Inflammatory macrophage (primary cell): ENCODE data around the gene GPR156.
A peak's percentile ranks its signal among the peaks of the same experiment; 100 is the strongest.
"Not testable (repeated sequence)": the region's sequence is repeated elsewhere in the genome, so short reads cannot be mapped to it uniquely, and the experiment has no call there.

ENCODE experiments used
- DNase-seq, 2 donors: peaks; one replicate each; pipeline ENCODE4 v3.0.0-alpha.2; 2020 to 2022
- total RNA-seq, 18 experiments: gene quantifications; one replicate each; lab custom pipeline; 2026; ENCODE audit warnings: mixed read lengths in 6 of 18, inconsistent platforms in 2 of 18; lab: John Stamatoyannopoulos, UW

GPR156 gene
- 0.73 to 3.0 (median 1.2) reads per million in 18 experiments for total RNA-seq

- DNase-seq: no peak
These were observed at the start of gene GPR156 for GRCh38 chr3:120284747-120285507. Gene GPR156, minus strand, starts transcription at chr3:120285222. Its CDS starts 41,124 bp downstream, at chr3:120244098.

- DNase-seq: no peak
These were observed 47.6 kb upstream of the GPR156 start for GRCh38 chr3:120332646-120333045.

GRCh38 chr3:120331076-120331475 lies 46.1 kb upstream of the GPR156 start:
- peak; percentile 50 to 81 for DNase-seq

- no peak for DNase-seq
These were observed 41.8 kb upstream of the GPR156 start for GRCh38 chr3:120326784-120327183.

- DNase-seq: peak; percentile 38 to 50
These were observed 39.2 kb upstream of the GPR156 start for GRCh38 chr3:120324190-120324589.

GRCh38 chr3:120323761-120324160 lies 38.7 kb upstream of the GPR156 start:
- peak; percentile 50 to 71 for DNase-seq

GRCh38 chr3:120311863-120312794 lies 27.1 kb upstream of the GPR156 start:
- no peak for DNase-seq

GRCh38 chr3:120306519-120307455 lies 21.8 kb upstream of the GPR156 start:
- no peak for DNase-seq

GRCh38 chr3:120304616-120305015 lies 19.6 kb upstream of the GPR156 start:
- no peak for DNase-seq

GRCh38 chr3:120302361-120302760 lies 17.3 kb upstream of the GPR156 start:
- DNase-seq: no peak

- DNase-seq: peak in 1 of 2 donors; percentile 14
These were observed 15.9 kb upstream of the GPR156 start for GRCh38 chr3:120300971-120301370.

GRCh38 chr3:120299403-120299802 lies 14.4 kb upstream of the GPR156 start:
- DNase-seq: peak; percentile 36 to 47

- no peak for DNase-seq
These were observed 14.0 kb upstream of the GPR156 start for GRCh38 chr3:120298996-120299395.

- not testable (repeated sequence) for DNase-seq
These were observed 6.5 kb upstream of the GPR156 start for GRCh38 chr3:120291552-120291951.

- DNase-seq: no peak
These were observed 4.6 kb upstream of the GPR156 start for GRCh38 chr3:120289636-120290035.

GRCh38 chr3:120286465-120286864 lies 1.4 kb upstream of the GPR156 start:
- no peak for DNase-seq

- DNase-seq: no peak
These were observed 453 bp upstream of the GPR156 start for GRCh38 chr3:120285508-120285841.

- no peak for DNase-seq
These were observed 3.8 kb downstream of the GPR156 start for GRCh38 chr3:120281261-120281660.

- DNase-seq: no peak
These were observed 4.5 kb downstream of the GPR156 start for GRCh38 chr3:120280566-120280965.

- no peak for DNase-seq
These were observed 5.0 kb downstream of the GPR156 start for GRCh38 chr3:120280026-120280425.

GRCh38 chr3:120276767-120277166 lies 8.3 kb downstream of the GPR156 start:
- no peak for DNase-seq

GRCh38 chr3:120275618-120276017 lies 9.4 kb downstream of the GPR156 start:
- no peak for DNase-seq
